A549 treated with AZD2906 at 1 μM for 4 hours (cell line): ENCODE data around the gene EEIG1. TPM values are rescaled to one million over a fixed set of nuclear protein-coding genes. Genes with fewer than 3 reads are reported as not detected.

Experiments used
- total RNA-seq: library from RNA; stranded (reverse); fragments of 200-300 nt; extraction: Qiagen RNA extraction; gene quantifications from 5 replicates; pipeline ENCODE4 v1.2.3, GENCODE V29; 2022

EEIG1 gene
- total RNA-seq, result 36.3 to 51.9 TPM (median 38.3 TPM) in 5 replicates

GRCh38 chr9:127980706-127981558 is at the start of gene EEIG1:
EEIG1 (minus strand) TSS chr9:127980989; CDS start chr9:127980137, 852 bp downstream.

GRCh38 chr9:127937388-127938297 is 43.1 kb downstream of the EEIG1 start, which contains the start of gene DPM2:
DPM2 (minus strand) TSS chr9:127937854; CDS start chr9:127937820, 34 bp downstream.

Other genes starting within 250 kb of the EEIG1 start
- gene TOR2A, start 245.7 kb downstream of the EEIG1 start, total RNA-seq, result 12.0 to 18.9 TPM (median 16.7 TPM) in 5 replicates
- 0.05 to 0.16 TPM (median 0.08 TPM) in 4 of 5 replicates, not detected in the other for gene SH2D3C, start 202.3 kb downstream of the EEIG1 start, total RNA-seq
- 41.7 to 49.1 TPM (median 45.3 TPM) in 5 replicates for gene CDK9, start 195.0 kb downstream of the EEIG1 start, total RNA-seq
- 46.4 to 54.0 TPM (median 47.7 TPM) in 5 replicates for gene FPGS, start 178.1 kb downstream of the EEIG1 start, total RNA-seq
- 0.10 to 0.15 TPM (median 0.13 TPM) in 5 replicates for gene ENG, start 126.3 kb downstream of the EEIG1 start, total RNA-seq
- 40.5 to 83.7 TPM (median 75.3 TPM) in 5 replicates for gene AK1, start 103.3 kb downstream of the EEIG1 start, total RNA-seq
- 18.7 to 22.7 TPM (median 22.1 TPM) in 5 replicates for gene ST6GALNAC6, start 81.4 kb downstream of the EEIG1 start, total RNA-seq
- 14.2 to 16.2 TPM (median 15.7 TPM) in 5 replicates for gene ST6GALNAC4, start 63.9 kb downstream of the EEIG1 start, total RNA-seq
- gene PIP5KL1, start 50.2 kb downstream of the EEIG1 start, total RNA-seq, result 1.1 to 2.4 TPM (median 1.8 TPM) in 5 replicates
- gene DPM2, start 43.1 kb downstream of the EEIG1 start, total RNA-seq, result 32.7 to 43.3 TPM (median 42.9 TPM) in 5 replicates
- gene NAIF1, start 86.3 kb upstream of the EEIG1 start, total RNA-seq, result 4.8 to 8.0 TPM (median 7.0 TPM) in 5 replicates
- gene SLC25A25, start 87.2 kb upstream of the EEIG1 start, total RNA-seq, result 7.6 to 8.9 TPM (median 8.7 TPM) in 5 replicates
- 78.5 to 99.8 TPM (median 99.1 TPM) in 5 replicates for gene PTGES2, start 146.7 kb upstream of the EEIG1 start, total RNA-seq
- 3.3 to 6.9 TPM (median 3.6 TPM) in 5 replicates for gene LCN2, start 168.5 kb upstream of the EEIG1 start, total RNA-seq
- 39.5 to 74.4 TPM (median 67.3 TPM) in 5 replicates for gene BBLN, start 179.3 kb upstream of the EEIG1 start, total RNA-seq
- gene CIZ1, start 210.6 kb upstream of the EEIG1 start, total RNA-seq, result 64.7 to 91.5 TPM (median 81.8 TPM) in 5 replicates
- gene DNM1, start 222.4 kb upstream of the EEIG1 start, total RNA-seq, result 78.9 to 89.5 TPM (median 83.5 TPM) in 5 replicates